HepG2 (cell line): ENCODE measurements around the gene WWTR1. TPM values are rescaled to one million over a fixed set of nuclear protein-coding genes. Genes with fewer than 3 reads are reported as not detected.

Experiments used
- ATAC-seq: fragments of 200-7000 bp; cut with Tn5 transposase; 3 replicates; pipeline ENCODE4 v1.9.1; 2020; ENCODE audit warnings: mild to moderate bottlenecking, moderate library complexity
- BruUV-seq: library from RNA; stranded (reverse); fragments of 400-500 nt; replicated peaks from 2 replicates; lab custom pipeline; 2021; lab: Mats Ljungman, UMichigan
- CTCF ChIA-PET: fragments of 300-600 bp; formaldehyde crosslinking; extraction: SDS; loops from one replicate; lab custom pipeline; 2021; ENCODE audit warnings: low total read pairs, inconsistent platforms, low intra/inter-chr PET ratio; lab: Yijun Ruan, JAX
- POLR2A ChIA-PET: fragments of 350-600 bp; sonication (Branson Sonifier 250); formaldehyde crosslinking; loops from one replicate; lab custom pipeline; 2020; ENCODE audit warnings: antibody characterized with exemption, inconsistent platforms; lab: Yijun Ruan, JAX
- DNase-seq: peaks from one replicate; pipeline ENCODE4 v3.0.0-alpha.2; 2015; ENCODE audit warnings: low spot score
- FAIRE-seq: peaks from 3 replicates; lab custom pipeline; 2011; peaks lifted over from hg19 to GRCh38; lab: Jason Lieb, UNC
- H2AFZ ChIP-seq: one replicate; pipeline ENCODE4 v1.6.1; 2011; ENCODE audit warnings: low read length, inconsistent platforms
- H3K27ac ChIP-seq: fragments of 300-600 bp; 3 replicates; pipeline ENCODE4 v1.8.0; 2011; ENCODE audit warnings: mixed run types, mild to moderate bottlenecking, mixed read lengths, low read length, inconsistent platforms; ENCODE audit not compliant: insufficient read depth; ENCODE audit errors: extremely low read length
- H3K27me3 ChIP-seq, 2 experiments: fragments of 200-600 bp in 1 of 2; 2 replicates in 1 of 2; 3 replicates in 1 of 2; pipeline versions ENCODE4 v1.6.0 to v1.8.0; 2011; ENCODE audit warnings: low read length in 2 of 2, mild to moderate bottlenecking in 2 of 2, moderate library complexity in 2 of 2, inconsistent platforms in 1 of 2; ENCODE audit not compliant: insufficient read depth in 2 of 2, control insufficient read depth in 1 of 2
- H3K36me3 ChIP-seq, 2 experiments: fragments of 200-600 bp in 1 of 2; replicated peaks in 1 of 2; 2 replicates in 1 of 2; 3 replicates in 1 of 2; pipeline versions ENCODE4 v1.5.1 to v1.8.0; 2011; ENCODE audit warnings: low read length in 2 of 2, inconsistent platforms in 1 of 2; ENCODE audit not compliant: insufficient read depth in 2 of 2, control insufficient read depth in 1 of 2
- H3K4me1 ChIP-seq: 2 replicates; pipeline ENCODE4 v1.5.1; 2012; ENCODE audit warnings: low read length, inconsistent platforms; ENCODE audit not compliant: insufficient read depth
- H3K4me2 ChIP-seq: 2 replicates; pipeline ENCODE4 v1.6.0; 2011; ENCODE audit warnings: low read depth, low read length, inconsistent platforms
- H3K4me3 ChIP-seq, 3 experiments: fragments of 200-600 bp in 1 of 3; sonication (generic), shearing (Covaris generic) in 1 of 3; replicated peaks in 1 of 3; 2 replicates each; pipeline ENCODE4 v1.5.1; 2011 to 2016; ENCODE audit warnings: low read length in 3 of 3, inconsistent platforms in 2 of 3, low read depth in 2 of 3, mild to moderate bottlenecking in 2 of 3, control low read depth in 1 of 3, mixed read lengths in 1 of 3; ENCODE audit not compliant: insufficient read depth in 1 of 3
- H3K79me2 ChIP-seq: one replicate; pipeline ENCODE4 v1.6.1; 2011; ENCODE audit warnings: low read length, inconsistent platforms; ENCODE audit not compliant: insufficient read depth
- H3K9ac ChIP-seq: 2 replicates; pipeline ENCODE4 v1.6.0; 2011; ENCODE audit warnings: mild to moderate bottlenecking, low read depth, low read length, inconsistent platforms; ENCODE audit not compliant: insufficient read depth
- H3K9me3 ChIP-seq: 2 replicates; pipeline ENCODE4 v1.5.1; 2012; ENCODE audit warnings: mild to moderate bottlenecking, low read length
- H4K20me1 ChIP-seq: 2 replicates; pipeline ENCODE4 v1.6.0; 2011; ENCODE audit warnings: inconsistent platforms, mild to moderate bottlenecking, low read length, moderate library complexity; ENCODE audit not compliant: insufficient read depth
- HIVEP1 ChIP-seq: sonication (generic); formaldehyde crosslinking; IDR thresholded peaks from 2 replicates; pipeline ENCODE4 v1.4.0; 2020; ENCODE audit warnings: mild to moderate bottlenecking, missing genetic modification reagents
- HNF1B ChIP-seq: sonication (generic); formaldehyde crosslinking; IDR thresholded peaks from 2 replicates; pipeline ENCODE4 v1.5.1; 2020; ENCODE audit warnings: mild to moderate bottlenecking, moderate library complexity, missing genetic modification reagents
- IKZF5 ChIP-seq: IDR thresholded peaks from 2 replicates; pipeline ENCODE4 v1.6.1; 2018; ENCODE audit warnings: missing genetic modification reagents, mild to moderate bottlenecking, missing compliant biosample characterization
- NFIC ChIP-seq: IDR thresholded peaks from 2 replicates; pipeline ENCODE4 v1.6.1; 2012; ENCODE audit warnings: mild to moderate bottlenecking, low read length, inconsistent platforms
- PAF1 ChIP-seq: IDR thresholded peaks from 2 replicates; pipeline ENCODE4 v1.6.1; 2016; ENCODE audit warnings: missing genetic modification reagents, missing compliant biosample characterization
- ZMYM3 ChIP-seq: sonication (generic); formaldehyde crosslinking; IDR thresholded peaks from 2 replicates; pipeline ENCODE4 v1.5.1; 2020; ENCODE audit warnings: mild to moderate bottlenecking, missing genetic modification reagents
- ZNF282 ChIP-seq: fragments of 450-650 bp; IDR thresholded peaks from 2 replicates; pipeline ENCODE4 v1.6.1; 2018; ENCODE audit not compliant: partially characterized antibody
- WGBS: methylation state at CpG from one replicate; pipeline ENCODE4 v1.1.6; 2017; ENCODE audit warnings: low lambda C conversion rate; 5-methylcytosine and 5-hydroxymethylcytosine counted together
- in situ Hi-C: cut with HindIII; loops from 2 replicates; pipeline ENCODE4 v1.10.0; 2017; ENCODE audit warnings: low pct_unique_long_range_greater_than_20kb; ENCODE audit not compliant: extremely low pct_ligation_motif_present
- intact Hi-C: fragments of 100-400 bp; cut with micrococcal nuclease; formaldehyde crosslinking; loops from one replicate; pipeline ENCODE4 v1.10.0; 2022; ENCODE audit not compliant: unreplicated experiment
- polyA plus RNA-seq, 8 experiments: library from polyadenylated mRNA; depleted of rRNA in 3 of 8; stranded (reverse) in 7 of 8; unstranded in 1 of 8; fragments of >200 nt; fragmentation: Illumina TruSeq in 4 of 8; extraction: Trizol in 4 of 8; gene quantifications; 2 replicates each; pipeline versions ENCODE4 v1.2.1 to v1.2.3, GENCODE V29; 2011 to 2016; ENCODE audit warnings: low read depth in 4 of 8, missing spikeins in 1 of 8, mixed read lengths in 1 of 8; ENCODE audit not compliant: insufficient read depth in 1 of 8
- total RNA-seq, 5 experiments: library from RNA; depleted of rRNA; stranded (reverse); fragments of >200 nt; fragmentation: Illumina TruSeq; extraction: Trizol; gene quantifications; 2 replicates each; pipeline ENCODE4 v1.2.3, GENCODE V29; 2016; ENCODE audit warnings: low read depth in 1 of 5

WWTR1 gene
- total and polyA plus RNA-seq, 2 of the 13 experiments (the other 11 are each of a cell fraction or from before 2014, with no cell fraction given): 19.7 to 139 TPM

- H3K9me3 ChIP-seq: no peaks in the 10 kb centered on the region
- ATAC-seq: no peak
- TF ChIP-seq ZMYM3 (CRISPR knock-in tag) (0 out of 2 replicates have a peak, but pooled peaks have one; percentile 28), ZNF282 (no peak)
- no peak overlapping the region for H3K4me3 ChIP-seq
- no peak for DNase-seq
- WGBS: 89% methylated on average over 4 of the region's 4 CpGs
- BruUV-seq: no TSS peak
- H3K27me3 ChIP-seq: no peaks in the 10 kb centered on the region
- no peak overlapping the region for H3K27ac ChIP-seq
- H3K79me2 ChIP-seq: no peaks in the 10 kb centered on the region
- no peak overlapping the region for H3K4me2 ChIP-seq
- peaks cover 44% of the 10 kb centered on the region for H3K4me1 ChIP-seq
- POLR2A ChIA-PET: interaction anchor here (4.9 kb wide), 1 partner anchor 90 kb away, joined by 24 read pairs; no protein-coding TSS in a partner anchor
- FAIRE-seq: no peak
- CTCF ChIA-PET: no interaction called here
- no peak overlapping the region for H3K9ac ChIP-seq
- no peaks in the 10 kb centered on the region for H3K36me3 ChIP-seq
- H4K20me1 ChIP-seq: no peaks in the 10 kb centered on the region
- H2AFZ ChIP-seq: no peak overlapping the region
- intact Hi-C loops (loop anchor here (10.0 kb wide), 1 partner anchor 521 kb away; no protein-coding TSS in a partner anchor), in situ Hi-C loops (loop anchor here (5.0 kb wide), 1 partner anchor 79 kb away; no protein-coding TSS in a partner anchor)
Observed at GRCh38 chr3:149476225-149476624, 181.6 kb downstream of the WWTR1 start.

- H3K79me2 ChIP-seq: no peaks in the 10 kb centered on the region
- no peak for DNase-seq
- no peak overlapping the region for H3K9ac ChIP-seq
- intact Hi-C loops (loop anchor here (10.0 kb wide), 1 partner anchor 521 kb away; no protein-coding TSS in a partner anchor), in situ Hi-C loops (loop anchor here (5.0 kb wide), 1 partner anchor 78 kb away; no protein-coding TSS in a partner anchor)
- peaks cover 44% of the 10 kb centered on the region for H3K4me1 ChIP-seq
- no peaks in the 10 kb centered on the region for H3K27me3 ChIP-seq
- ChIA-PET POLR2A (interaction anchor here (4.9 kb wide), 1 partner anchor 90 kb away, joined by 24 read pairs; no protein-coding TSS in a partner anchor), CTCF (no interaction called here)
- FAIRE-seq: no peak
- H3K27ac ChIP-seq: peak overlapping the region; percentile 26
- H3K9me3 ChIP-seq: no peaks in the 10 kb centered on the region
- no peak overlapping the region for H2AFZ ChIP-seq
- BruUV-seq: no TSS peak
- no peaks in the 10 kb centered on the region for H3K36me3 ChIP-seq
- H3K4me3 ChIP-seq: no peak overlapping the region
- no peak overlapping the region for H3K4me2 ChIP-seq
- WGBS: 100% methylated on average over 7 of the region's 7 CpGs
- no peak for ATAC-seq
- no peaks in the 10 kb centered on the region for H4K20me1 ChIP-seq
- TF ChIP-seq NFIC (no peak), PAF1 (CRISPR knock-in tag) (no peak), HIVEP1 (CRISPR knock-in tag) (no peak), IKZF5 (no peak), HNF1B (no peak)
Observed at GRCh38 chr3:149475451-149476060, 182.3 kb downstream of the WWTR1 start.
